ENCODE measurements around the gene MLC1. TPM values are rescaled to one million over a fixed set of nuclear protein-coding genes. Genes with fewer than 3 reads are reported as not detected.

Gene MLC1
- total RNA-seq, 6 experiments from 2014 or later = 0.60 to 0.68 TPM; not detected in 4

DNA sequence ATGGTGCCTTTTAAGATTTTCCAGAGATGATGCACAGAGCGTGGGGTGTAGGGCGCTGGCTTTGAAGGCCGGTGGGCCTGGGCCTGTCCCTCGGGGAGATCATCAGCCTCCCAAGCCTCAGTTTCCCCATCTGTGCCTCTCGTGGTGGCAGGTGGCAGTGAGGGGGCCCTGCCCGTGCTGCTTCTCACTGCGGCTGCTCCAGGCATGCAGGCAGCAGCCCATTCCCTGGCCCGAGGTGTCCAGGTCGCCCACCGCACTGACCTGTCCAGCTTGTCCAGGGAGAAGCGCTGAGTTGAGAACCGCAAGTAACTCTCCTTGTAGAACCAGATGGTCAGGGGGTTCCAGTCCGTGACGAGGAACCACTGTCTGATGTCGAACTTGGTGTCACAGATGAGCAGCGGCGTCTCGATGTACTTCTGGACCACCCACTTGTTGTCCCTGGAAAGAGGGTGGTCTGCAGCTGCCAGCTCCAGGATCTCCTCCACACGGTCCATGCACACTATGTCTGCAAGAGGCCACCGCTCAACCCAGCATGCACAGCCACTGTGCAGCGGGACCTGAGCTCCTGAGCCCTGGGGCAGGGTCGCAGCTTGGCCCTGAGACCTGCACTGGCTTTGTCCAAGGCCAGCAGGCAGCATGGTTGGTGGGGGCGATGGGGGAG lies 52.2 kb downstream of the MLC1 start:
- TF ChIP-seq, protein P1, sequence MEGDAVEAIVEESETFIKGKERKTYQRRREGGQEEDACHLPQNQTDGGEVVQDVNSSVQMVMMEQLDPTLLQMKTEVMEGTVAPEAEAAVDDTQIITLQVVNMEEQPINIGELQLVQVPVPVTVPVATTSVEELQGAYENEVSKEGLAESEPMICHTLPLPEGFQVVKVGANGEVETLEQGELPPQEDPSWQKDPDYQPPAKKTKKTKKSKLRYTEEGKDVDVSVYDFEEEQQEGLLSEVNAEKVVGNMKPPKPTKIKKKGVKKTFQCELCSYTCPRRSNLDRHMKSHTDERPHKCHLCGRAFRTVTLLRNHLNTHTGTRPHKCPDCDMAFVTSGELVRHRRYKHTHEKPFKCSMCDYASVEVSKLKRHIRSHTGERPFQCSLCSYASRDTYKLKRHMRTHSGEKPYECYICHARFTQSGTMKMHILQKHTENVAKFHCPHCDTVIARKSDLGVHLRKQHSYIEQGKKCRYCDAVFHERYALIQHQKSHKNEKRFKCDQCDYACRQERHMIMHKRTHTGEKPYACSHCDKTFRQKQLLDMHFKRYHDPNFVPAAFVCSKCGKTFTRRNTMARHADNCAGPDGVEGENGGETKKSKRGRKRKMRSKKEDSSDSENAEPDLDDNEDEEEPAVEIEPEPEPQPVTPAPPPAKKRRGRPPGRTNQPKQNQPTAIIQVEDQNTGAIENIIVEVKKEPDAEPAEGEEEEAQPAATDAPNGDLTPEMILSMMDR (IDR thresholded peaks at IDR 0.05) = no peak
- TF ChIP-seq POLR2A (IDR thresholded peaks at IDR 0.05) = no peak
- intact Hi-C loops (cut with DNase I) = loop anchor here (2.0 to 10.0 kb wide), 4 partner anchors 104 to 268 kb away; no protein-coding TSS in a partner anchor
- peaks cover 0 to 8% (median 0%) of the 10 kb centered on the region in 4 donors for H3K4me1 ChIP-seq
- no peak overlapping the region for H3K27ac ChIP-seq
- DNase-seq = no peak
- WGBS (ENCODE audit: insufficient coverage, low coverage, low lambda C conversion rate, missing lambda C conversion rate) = 75% methylated on average over 3 of the region's 23 CpGs
- no peaks in the 10 kb centered on the region for H3K36me3 ChIP-seq
- no peaks in the 10 kb centered on the region for H3K9me3 ChIP-seq
- no peaks in the 10 kb centered on the region for H3K27me3 ChIP-seq
- H3K4me3 ChIP-seq = no peak overlapping the region
- no peak for ATAC-seq

DNA sequence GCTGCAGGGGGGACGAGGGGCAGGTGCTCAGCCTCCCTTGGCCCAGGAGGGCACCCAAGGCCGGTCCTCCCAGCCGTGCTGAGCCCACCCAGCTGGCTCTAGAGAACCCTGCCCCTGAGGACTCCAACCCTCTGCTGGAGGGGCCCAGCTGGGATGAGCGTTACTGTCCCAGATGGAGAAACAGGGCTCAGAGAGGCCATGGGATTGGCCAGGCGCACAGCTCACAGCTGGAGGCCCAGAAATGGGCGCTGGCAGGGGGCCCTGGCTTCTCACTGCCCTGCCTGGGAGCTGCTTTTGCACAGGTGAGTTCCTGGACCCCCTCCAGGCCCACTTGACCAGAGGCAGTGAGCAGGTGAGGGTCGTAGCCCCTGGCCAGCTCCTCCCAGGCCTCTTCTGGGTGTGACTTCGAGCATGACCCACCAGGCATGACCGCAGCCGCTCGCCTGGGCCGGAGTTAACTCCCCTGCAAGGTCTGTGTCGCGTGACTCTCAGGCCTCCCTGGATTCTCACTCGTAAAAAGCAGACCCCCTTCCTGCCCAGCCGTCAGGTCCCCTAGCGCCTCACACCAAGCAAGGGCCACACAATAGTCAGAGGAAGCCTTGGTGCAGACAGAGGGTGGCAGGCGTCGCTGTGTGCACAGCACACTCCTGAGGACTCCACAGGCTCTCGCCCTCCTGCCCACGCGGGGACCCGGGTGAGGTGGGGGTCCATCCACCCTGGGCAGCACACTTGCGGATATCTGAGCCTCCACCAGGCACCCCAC lies 52.9 kb downstream of the MLC1 start:
- DNase-seq (peak in 1 of 3 donors; percentile 45), ATAC-seq (no peak)
- intact Hi-C loops (cut with DNase I) = loop anchor here (2.0 to 10.0 kb wide), 4 partner anchors 103 to 267 kb away; no protein-coding TSS in a partner anchor
- no peak overlapping the region for H3K4me3 ChIP-seq
- H3K9me3 ChIP-seq = no peaks in the 10 kb centered on the region
- TF ChIP-seq, protein P1 (IDR thresholded peaks at IDR 0.05) = no peak
- no peak for TF ChIP-seq POLR2A (IDR thresholded peaks at IDR 0.05)
- no peak overlapping the region for H3K27ac ChIP-seq
- H3K4me1 ChIP-seq = peaks cover 0 to 8% (median 0%) of the 10 kb centered on the region in 4 donors
- no peaks in the 10 kb centered on the region for H3K27me3 ChIP-seq
- no peaks in the 10 kb centered on the region for H3K36me3 ChIP-seq
- 89% methylated on average over 8 of the region's 24 CpGs for WGBS (ENCODE audit: insufficient coverage, low coverage, low lambda C conversion rate, missing lambda C conversion rate)

DNA sequence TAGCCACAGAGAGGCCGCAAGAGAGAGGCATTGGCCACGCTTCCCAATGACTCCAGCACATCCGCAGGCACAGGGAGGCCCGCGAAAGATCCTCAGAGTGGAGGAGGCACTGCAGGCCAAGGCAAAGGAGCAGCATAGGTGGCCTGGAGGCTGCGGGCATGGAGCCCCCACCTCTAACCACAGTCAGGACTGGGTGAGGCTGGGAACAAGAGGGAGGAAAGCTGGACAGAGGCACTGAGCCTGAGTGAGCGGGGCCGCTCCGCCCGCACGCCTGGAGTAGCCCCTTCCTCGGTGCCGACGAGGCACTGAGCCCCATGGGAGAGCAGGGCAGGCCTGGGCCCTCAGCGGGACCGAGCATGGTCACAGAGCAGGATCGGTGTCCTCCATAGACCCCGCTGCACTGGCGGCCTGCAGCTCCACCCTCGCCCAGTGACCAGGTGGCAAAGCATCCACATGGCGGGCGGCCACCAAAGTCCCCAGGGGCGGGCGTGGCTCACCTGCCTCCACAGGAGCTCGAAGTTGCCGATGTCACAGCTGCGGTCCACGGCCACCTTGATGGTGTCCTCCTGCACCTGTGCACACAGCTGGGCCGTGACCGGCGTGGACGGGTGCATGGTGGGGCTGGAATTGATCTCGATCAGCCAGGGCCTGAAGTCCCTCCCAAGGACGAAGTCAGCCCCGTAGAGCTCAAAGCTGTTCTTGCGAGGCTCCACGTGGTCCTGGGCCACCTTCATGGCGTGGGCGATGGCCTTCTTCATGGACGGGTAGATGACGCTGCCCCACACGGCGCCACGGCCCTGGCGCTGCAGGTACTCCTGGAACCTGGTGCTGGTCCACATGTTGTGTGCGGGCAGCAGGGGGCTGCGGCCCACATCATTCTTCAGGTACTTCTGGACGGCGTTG lies 53.8 kb downstream of the MLC1 start:
- no peak overlapping the region for H3K27ac ChIP-seq
- ATAC-seq (no peak), DNase-seq (peak in 2 of 3 donors; percentile 15 to 56)
- no peaks in the 10 kb centered on the region for H3K9me3 ChIP-seq
- H3K36me3 ChIP-seq = no peaks in the 10 kb centered on the region
- TF ChIP-seq POLR2A (IDR thresholded peaks at IDR 0.05) = no peak
- TF ChIP-seq, protein P1 (IDR thresholded peaks at IDR 0.05) = no peak
- no CpG with 5 or more reads among the region's 49 CpGs for WGBS (ENCODE audit: insufficient coverage, low coverage, low lambda C conversion rate, missing lambda C conversion rate)
- H3K4me1 ChIP-seq = peaks cover 0 to 8% (median 0%) of the 10 kb centered on the region in 4 donors
- intact Hi-C loops (cut with DNase I) = loop anchor here (2.0 to 10.0 kb wide), 4 partner anchors 103 to 267 kb away; no protein-coding TSS in a partner anchor
- no peaks in the 10 kb centered on the region for H3K27me3 ChIP-seq
- H3K4me3 ChIP-seq = no peak overlapping the region
